ENCODE data around the gene KIAA1549.
"Not testable (repeated sequence)": the region's sequence is repeated elsewhere in the genome, so short reads cannot be mapped to it uniquely, and the experiment has no call there.

The KIAA1549 gene

DNA sequence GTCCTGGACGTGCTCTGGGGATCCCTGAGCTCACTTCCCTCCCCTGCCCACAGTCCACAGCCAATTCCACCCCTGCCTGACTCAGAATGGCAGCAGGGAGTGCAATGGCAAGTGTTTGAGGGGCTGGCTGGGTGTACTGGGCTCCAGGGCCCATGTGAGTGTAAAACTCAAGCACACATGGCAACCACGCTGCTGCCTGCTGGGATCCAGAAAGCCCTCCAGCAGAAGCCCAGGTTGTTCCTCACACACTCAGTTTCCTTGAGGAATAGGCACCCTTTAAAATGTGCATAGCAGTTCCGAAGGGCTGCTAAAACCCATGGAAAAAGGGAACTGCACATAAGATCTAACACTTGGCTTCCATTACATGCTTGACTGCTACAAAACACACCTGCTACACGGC, 171.8 kb downstream of the KIAA1549 start:
- no peak for DNase-seq (ENCODE audit: low read depth)

DNA sequence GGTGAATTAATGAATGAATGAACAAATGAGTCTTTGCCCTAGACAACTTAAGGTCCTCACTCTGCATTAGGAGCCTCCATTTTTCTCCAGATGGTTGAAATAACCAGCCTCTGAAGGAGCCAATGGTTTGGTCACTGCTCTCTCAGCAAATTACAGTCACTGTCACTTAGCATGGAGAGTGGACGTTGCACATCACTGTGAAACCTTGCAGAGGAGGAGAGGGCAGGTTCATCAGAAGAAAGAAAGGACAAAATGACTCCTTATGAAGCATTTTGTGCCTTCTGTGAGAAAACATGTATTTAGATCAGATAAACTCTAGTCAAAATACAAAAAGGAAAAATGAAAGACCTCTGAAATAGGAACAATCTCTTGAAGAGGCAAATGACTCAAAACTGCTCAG, 176.6 kb downstream of the KIAA1549 start:
- DNase-seq (ENCODE audit: low read depth) = no peak

DNA sequence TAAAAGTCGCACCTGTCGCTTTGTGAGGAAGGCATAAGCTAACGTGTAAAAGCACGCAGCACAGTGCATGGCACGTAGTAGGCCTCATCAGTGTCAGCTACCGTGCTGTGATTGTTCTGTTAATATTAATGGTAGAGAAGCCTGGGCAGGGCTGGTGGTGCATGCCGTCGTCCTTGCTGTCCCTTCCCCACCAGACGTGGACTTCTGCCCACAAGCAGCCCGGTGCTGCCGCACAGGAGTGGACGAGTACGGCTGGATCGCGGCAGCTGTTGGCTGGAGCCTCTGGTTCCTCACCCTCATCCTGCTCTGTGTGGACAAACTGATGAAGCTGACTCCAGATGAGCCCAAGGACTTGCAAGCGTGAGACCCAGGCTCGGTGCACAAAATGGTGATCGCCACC, 178.5 kb downstream of the KIAA1549 start:
- DNase-seq (ENCODE audit: low read depth) = no peak

GRCh38 chr7:138801256-138801655, 179.9 kb downstream of the KIAA1549 start:
- no peak for DNase-seq (ENCODE audit: low read depth)

DNA sequence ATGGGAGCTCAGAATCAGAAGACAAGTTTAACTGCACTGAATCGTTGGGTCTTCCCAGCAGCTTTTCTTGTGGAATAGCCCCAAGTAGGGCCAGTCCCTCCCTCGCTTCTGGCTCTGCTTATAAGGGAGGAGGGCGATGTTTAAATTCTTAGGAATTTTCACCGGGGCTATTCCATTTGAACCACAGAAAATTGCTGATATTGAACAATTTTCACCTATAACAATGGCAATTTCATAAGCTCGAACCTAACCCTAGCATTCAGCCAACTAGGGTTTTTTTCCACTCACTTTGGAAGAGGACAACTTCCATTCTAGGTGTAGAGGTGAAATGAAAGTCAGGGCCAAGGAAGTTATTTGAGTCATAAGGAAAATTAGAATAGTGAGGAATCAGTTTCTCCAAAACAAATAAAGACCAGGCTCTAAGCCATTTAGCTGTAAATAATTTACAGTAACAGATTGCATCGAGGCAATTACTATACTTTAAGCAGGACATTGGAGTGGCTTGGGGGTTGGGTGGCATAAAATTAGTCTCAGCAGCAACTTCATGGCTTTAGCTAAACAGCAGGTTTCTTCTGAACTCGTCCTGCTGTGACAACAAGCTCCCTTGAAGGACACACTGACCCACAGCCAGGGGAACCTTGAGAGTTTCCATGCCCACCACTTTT, 181.7 kb downstream of the KIAA1549 start:
- no peak for DNase-seq (ENCODE audit: low read depth)

GRCh38 chr7:138798836-138799235, 182.4 kb downstream of the KIAA1549 start:
- no peak for DNase-seq (ENCODE audit: low read depth)

DNA sequence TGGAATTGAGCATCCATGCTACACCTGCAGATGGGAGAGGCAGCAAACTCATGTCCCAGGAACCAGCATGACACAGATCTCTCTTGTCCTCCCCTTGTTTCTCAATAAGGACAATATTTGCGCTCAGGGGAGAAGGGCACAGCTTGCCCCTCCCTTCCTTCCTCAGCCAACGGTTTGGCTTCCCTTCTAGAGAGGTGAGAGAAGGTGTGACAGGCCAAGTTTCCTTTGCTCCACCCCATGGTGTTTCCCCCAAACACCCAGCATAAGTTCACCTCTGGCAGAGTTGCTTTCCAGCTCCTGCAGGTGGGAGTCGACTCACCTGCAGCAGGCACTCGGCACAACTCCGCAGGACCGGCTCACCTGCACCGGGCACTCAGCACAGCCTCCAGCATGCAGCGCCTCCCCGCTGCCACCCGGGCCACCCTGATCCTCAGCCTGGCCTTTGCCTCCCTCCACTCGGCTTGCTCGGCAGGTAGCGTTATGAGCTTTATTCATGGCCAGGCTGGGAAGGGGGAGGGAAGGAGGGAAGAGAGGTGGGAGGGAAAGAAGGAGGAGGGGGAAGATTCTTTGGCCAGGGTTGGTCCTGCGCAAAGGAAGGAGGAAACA, 183.4 kb downstream of the KIAA1549 start, which contains the start of the genes ATP6V0A4 and TMEM213:
Gene ATP6V0A4, minus strand, starts transcription at position 482 of the 606 bp plus-strand sequence. CDS start 26,949 bp downstream, outside the sequence.
Gene TMEM213, plus strand, starts transcription at position 280 of the 606 bp plus-strand sequence. Its CDS starts 111 bp downstream, at position 391.
- no peak for DNase-seq (ENCODE audit: low read depth)

DNA sequence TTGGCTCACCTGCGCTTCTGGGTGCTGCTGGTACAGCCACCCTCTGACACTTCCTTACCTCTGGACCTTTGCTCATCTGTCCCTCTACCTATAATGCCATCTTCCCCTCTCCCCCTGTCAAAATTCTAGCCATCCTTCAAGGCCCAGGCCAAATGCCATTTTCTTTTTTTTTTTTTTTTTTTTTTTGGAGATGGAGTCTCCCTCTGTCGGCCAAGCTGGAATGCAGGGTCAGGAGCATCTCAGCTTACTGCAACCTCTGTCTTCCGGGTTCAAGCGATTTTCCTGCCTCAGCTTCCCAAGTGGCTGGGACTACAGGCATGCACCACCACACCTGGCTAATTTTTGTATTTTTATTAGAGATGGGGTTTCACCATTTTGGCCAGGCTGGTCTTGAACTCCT, 184.1 kb downstream of the KIAA1549 start:
- DNase-seq (ENCODE audit: low read depth) = not testable (repeated sequence)

- no peak for DNase-seq (ENCODE audit: low read depth)
Observed at GRCh38 chr7:138796038-138796615, 185.1 kb downstream of the KIAA1549 start.

DNA sequence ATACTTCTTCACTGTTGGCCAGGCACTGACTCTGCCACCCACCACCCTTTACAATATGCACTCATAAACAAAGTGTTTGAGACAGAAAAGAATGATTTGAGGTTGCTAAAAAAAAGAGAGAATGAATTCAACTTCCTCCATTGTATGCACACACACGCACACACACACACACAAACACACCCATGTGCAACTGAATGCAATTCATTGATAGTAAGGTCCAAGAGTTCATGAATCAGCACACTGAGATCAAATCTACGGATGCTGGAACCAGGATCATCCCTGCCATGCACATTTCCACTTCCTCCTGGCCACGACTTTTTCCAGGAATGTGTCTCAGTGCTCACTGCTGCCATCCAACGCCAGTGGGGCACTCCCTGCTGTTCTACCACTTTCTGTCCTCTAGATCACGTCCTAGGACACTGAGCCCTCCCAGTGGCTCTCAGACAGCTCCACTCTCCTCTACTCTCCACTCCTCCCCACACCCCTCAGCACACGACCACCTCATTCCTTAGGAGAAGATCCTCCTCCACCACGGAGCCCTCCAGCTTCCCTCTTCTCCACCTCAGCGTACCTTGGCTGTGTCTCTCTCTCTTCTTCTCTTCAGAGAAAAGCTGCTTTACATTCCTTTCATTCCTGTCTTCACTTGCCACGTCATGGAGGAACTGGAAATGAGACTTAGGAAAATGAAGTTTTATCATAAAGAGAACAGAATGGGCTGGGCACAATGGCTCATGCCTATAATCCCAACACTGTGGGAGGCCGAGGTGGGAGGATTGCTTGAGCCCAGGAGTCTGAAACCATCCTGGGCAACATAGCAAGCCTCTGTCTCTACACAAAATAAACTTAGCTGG, 195.4 kb downstream of the KIAA1549 start:
- DNase-seq (ENCODE audit: low read depth) = no peak

DNA sequence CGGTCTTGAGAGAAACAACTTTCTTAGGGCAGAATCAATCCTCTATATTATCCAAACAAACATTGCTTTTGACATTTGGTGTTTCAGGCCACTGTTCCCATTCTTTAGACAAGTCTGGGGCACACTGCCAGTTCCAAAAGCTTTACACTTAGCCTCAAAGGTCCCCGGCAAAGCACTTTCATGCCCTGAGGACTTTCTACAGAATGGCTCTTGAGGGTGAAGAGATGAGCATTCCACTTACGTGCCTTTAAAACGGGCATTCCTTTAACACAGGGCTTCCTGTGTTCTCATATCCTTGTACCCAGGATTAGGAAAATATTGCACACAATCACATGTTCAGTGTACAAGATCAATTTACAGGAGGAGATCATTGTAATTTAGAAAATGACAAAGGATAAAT, 196.5 kb downstream of the KIAA1549 start:
- DNase-seq (ENCODE audit: low read depth) = no peak

Measured in stimulated activated CD8-positive, alpha-beta memory T cell treated with anti-CD3 and anti-CD28 coated beads, Interleukin-12 subunit alpha, Interleukin-12 subunit beta, amount 100 ng/mL, for 4 hours (primary cell).